MM.1S (cell line): ENCODE results near the gene HP1BP3.

ENCODE experiments used
- DNase-seq: peaks from one replicate; pipeline ENCODE4 v3.0.0-alpha.2; 2015
- H2AFZ ChIP-seq: fragments of 300-600 bp; sonication (generic); 2 replicates; pipeline ENCODE4 v1.6.0; 2016; ENCODE audit warnings: antibody characterized with exemption, low read length
- H3F3A ChIP-seq: fragments of 300-600 bp; sonication (generic); 2 replicates; pipeline ENCODE4 v1.6.1; 2016; ENCODE audit warnings: mild to moderate bottlenecking, antibody characterized with exemption, low read length, moderate library complexity, mixed read lengths; ENCODE audit not compliant: insufficient read depth
- H3K27ac ChIP-seq: fragments of 300-600 bp; sonication (generic); 2 replicates; pipeline ENCODE4 v1.5.1; 2016; ENCODE audit warnings: mild to moderate bottlenecking, low read length
- H3K27me3 ChIP-seq: fragments of 300-600 bp; sonication (generic); replicated peaks from 2 replicates; pipeline ENCODE4 v1.6.0; 2016; ENCODE audit warnings: low read length; ENCODE audit not compliant: insufficient read depth
- H3K36me3 ChIP-seq: fragments of 300-600 bp; sonication (generic); replicated peaks from 2 replicates; pipeline ENCODE4 v1.6.1; 2016; ENCODE audit warnings: mild to moderate bottlenecking, low read length, mixed read lengths; ENCODE audit not compliant: insufficient read depth
- H3K4me1 ChIP-seq: fragments of 300-600 bp; sonication (generic); 2 replicates; pipeline ENCODE4 v1.6.1; 2016; ENCODE audit warnings: low read length, mixed read lengths
- H3K4me2 ChIP-seq: fragments of 300-600 bp; sonication (generic); 2 replicates; pipeline ENCODE4 v1.6.0; 2016; ENCODE audit warnings: low read depth, low read length
- H3K4me3 ChIP-seq: fragments of 300-600 bp; sonication (generic); 2 replicates; pipeline ENCODE4 v1.5.1; 2016; ENCODE audit warnings: low read length, mixed read lengths
- H3K79me2 ChIP-seq: fragments of 300-600 bp; sonication (generic); 2 replicates; pipeline ENCODE4 v1.6.1; 2016; ENCODE audit warnings: mixed run types, low read length, mixed read lengths
- H3K9ac ChIP-seq: fragments of 300-600 bp; sonication (generic); 2 replicates; pipeline ENCODE4 v1.6.1; 2016; ENCODE audit warnings: low read length, mixed read lengths
- H3K9me2 ChIP-seq: fragments of 300-600 bp; sonication (generic); replicated peaks from 2 replicates; pipeline ENCODE4 v1.6.1; 2016; ENCODE audit warnings: mild to moderate bottlenecking, low read length, mixed read lengths; ENCODE audit not compliant: insufficient read depth
- H3K9me3 ChIP-seq: fragments of 300-600 bp; sonication (generic); replicated peaks from 2 replicates; pipeline ENCODE4 v1.6.1; 2016; ENCODE audit warnings: mild to moderate bottlenecking, low read length, mixed read lengths; ENCODE audit not compliant: insufficient read depth
- H4K20me1 ChIP-seq: fragments of 300-600 bp; sonication (generic); 2 replicates; pipeline ENCODE4 v1.6.1; 2016; ENCODE audit warnings: mild to moderate bottlenecking, low read length, moderate library complexity, mixed read lengths; ENCODE audit not compliant: insufficient read depth
- EZH2 ChIP-seq: fragments of 300-600 bp; sonication (generic); optimal IDR thresholded peaks from 2 replicates; pipeline ENCODE3; 2017; ENCODE audit warnings: low read depth, mild to moderate bottlenecking, antibody characterized with exemption, low read length, mixed read lengths
- EZH2phosphoT487 ChIP-seq: fragments of 300-600 bp; sonication (generic); IDR thresholded peaks from 2 replicates; pipeline ENCODE4 v1.6.1; 2018; ENCODE audit warnings: antibody characterized with exemption, low read length
- TF ChIP-seq, protein P1 (sequence below): fragments of 300-600 bp; sonication (generic); IDR thresholded peaks from 2 replicates; pipeline ENCODE4 v1.5.1; 2016; ENCODE audit warnings: antibody characterized with exemption, low read length, mixed read lengths

Gene HP1BP3

DNA sequence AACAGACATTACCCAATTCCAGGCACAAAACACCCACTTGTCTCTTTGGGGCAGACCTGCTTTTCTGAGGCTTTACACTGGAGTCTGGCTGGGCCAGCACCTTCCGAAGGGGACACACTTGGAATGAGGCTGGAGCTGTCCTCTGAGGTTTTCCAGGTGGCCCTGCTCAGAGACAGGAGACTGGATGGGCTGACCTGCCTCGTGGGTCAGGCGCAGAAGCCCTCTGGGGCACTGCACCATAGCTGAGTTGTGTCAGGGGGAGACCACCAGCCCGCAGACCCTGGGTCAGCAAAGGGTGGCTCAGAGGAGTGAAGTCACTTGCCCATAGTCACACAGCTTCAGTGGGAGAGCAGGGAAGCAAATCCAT is 56.4 kb downstream of the HP1BP3 start:
- Histone ChIP-seq H3F3A (peaks cover 16% of the 10 kb centered on the region), H3K4me2 (no peak overlapping the region), H3K9me3 (no peaks in the 10 kb centered on the region), H3K27ac (no peak overlapping the region), H3K9ac (no peak overlapping the region), H3K4me1 (peaks cover 11% of the 10 kb centered on the region; the same call in 1 of the 2 replicates), H3K4me3 (no peak overlapping the region), H3K27me3 (peaks cover 65% of the 10 kb centered on the region), H3K9me2 (no peaks in the 10 kb centered on the region), H3K36me3 (no peaks in the 10 kb centered on the region), H3K79me2 (no peaks in the 10 kb centered on the region), H2AFZ (no peak overlapping the region), H4K20me1 (no peaks in the 10 kb centered on the region)
- TF ChIP-seq EZH2 (no peak), EZH2phosphoT487 (no peak)
- TF ChIP-seq, protein P1, sequence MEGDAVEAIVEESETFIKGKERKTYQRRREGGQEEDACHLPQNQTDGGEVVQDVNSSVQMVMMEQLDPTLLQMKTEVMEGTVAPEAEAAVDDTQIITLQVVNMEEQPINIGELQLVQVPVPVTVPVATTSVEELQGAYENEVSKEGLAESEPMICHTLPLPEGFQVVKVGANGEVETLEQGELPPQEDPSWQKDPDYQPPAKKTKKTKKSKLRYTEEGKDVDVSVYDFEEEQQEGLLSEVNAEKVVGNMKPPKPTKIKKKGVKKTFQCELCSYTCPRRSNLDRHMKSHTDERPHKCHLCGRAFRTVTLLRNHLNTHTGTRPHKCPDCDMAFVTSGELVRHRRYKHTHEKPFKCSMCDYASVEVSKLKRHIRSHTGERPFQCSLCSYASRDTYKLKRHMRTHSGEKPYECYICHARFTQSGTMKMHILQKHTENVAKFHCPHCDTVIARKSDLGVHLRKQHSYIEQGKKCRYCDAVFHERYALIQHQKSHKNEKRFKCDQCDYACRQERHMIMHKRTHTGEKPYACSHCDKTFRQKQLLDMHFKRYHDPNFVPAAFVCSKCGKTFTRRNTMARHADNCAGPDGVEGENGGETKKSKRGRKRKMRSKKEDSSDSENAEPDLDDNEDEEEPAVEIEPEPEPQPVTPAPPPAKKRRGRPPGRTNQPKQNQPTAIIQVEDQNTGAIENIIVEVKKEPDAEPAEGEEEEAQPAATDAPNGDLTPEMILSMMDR: no peak
- DNase-seq: no peak

DNA sequence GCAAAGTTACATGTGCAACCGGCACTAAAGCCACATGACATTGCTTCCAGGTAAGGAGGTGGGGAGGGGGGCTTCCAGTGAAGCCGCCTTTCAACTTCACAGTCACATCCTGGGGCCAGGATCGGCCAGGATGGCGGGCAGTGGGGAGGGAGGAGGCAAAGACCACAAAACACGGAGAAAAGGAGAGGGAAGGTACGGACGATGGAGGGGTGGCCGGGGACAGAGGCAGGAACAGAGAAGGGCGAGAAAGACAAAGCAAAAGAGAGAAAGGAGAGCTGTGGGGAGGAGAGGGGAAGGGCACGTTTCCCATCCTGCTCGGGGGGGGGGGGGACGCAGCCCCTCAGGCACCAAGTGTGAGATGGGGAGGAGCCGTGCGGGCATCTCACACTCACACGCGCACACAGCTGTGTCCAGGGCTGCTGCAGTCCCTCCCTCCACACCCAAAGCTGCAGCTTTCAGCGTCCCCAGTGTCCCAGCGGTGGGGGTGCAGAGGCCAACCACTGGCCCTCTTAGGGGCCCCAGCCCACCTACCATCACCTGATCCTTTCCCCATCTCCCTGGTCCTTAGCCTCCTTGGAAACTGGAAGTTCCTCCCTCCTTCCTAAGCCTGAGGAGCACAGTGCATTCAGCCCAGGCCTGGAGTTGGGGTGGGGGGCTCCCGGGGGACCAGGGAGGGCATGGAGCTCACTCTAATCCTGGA is 57.0 kb downstream of the HP1BP3 start:
- no peaks in the 10 kb centered on the region for H3K9me3 ChIP-seq
- H3F3A ChIP-seq: peaks cover 16% of the 10 kb centered on the region
- no peaks in the 10 kb centered on the region for H3K9me2 ChIP-seq
- no peaks in the 10 kb centered on the region for H4K20me1 ChIP-seq
- H3K79me2 ChIP-seq: no peaks in the 10 kb centered on the region
- peaks cover 11% of the 10 kb centered on the region; the same call in 1 of the 2 replicates for H3K4me1 ChIP-seq
- H3K27ac ChIP-seq: no peak overlapping the region
- no peak overlapping the region for H3K4me3 ChIP-seq
- H2AFZ ChIP-seq: no peak overlapping the region
- H3K36me3 ChIP-seq: no peaks in the 10 kb centered on the region
- H3K4me2 ChIP-seq: no peak overlapping the region
- DNase-seq: no peak
- TF ChIP-seq EZH2phosphoT487: no peak
- H3K9ac ChIP-seq: no peak overlapping the region
- peaks cover 70% of the 10 kb centered on the region for H3K27me3 ChIP-seq

DNA sequence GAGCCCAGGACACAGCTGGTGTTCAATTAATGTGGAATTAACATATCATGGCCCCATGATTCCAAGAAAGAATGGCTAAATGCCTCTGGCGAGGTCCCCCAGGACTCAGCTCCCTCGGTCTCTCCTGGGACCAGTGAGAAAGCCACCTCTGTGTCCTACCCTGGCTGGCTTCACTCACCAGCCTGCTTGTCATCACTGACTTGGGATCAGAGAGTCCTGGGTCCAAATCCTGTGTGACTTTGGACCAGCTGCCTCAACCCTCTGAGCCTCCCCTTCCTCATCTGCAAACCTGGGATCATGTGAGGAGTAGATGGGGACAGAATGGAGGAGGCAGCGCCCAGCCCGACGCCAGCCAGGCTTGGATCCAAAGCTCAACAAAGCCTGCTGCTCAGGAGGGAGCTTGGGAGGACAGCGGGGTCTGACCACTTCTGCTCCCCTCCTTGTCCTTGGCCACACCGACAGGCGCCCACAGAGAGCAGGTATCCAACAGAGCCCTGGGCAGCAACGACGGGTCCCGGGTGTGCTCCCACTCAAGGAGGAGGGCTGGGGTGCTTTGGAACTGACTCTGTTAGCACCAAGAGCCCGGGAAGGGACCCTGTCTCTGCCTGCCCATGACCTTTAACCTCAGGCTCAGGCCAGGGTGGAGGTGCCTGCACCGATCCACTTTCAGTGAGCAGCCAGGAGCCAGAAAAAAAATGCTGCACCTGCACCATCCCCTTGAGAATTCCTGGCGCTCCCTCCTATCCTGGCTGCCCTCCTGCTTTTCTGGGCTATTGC is 57.8 kb downstream of the HP1BP3 start:
- Histone ChIP-seq H3K27ac (no peak overlapping the region), H2AFZ (no peak overlapping the region), H3K27me3 (peaks cover 78% of the 10 kb centered on the region), H3K9me3 (no peaks in the 10 kb centered on the region), H4K20me1 (no peaks in the 10 kb centered on the region), H3K4me3 (no peak overlapping the region), H3K4me1 (peaks cover 11% of the 10 kb centered on the region; the same call in 1 of the 2 replicates), H3K9me2 (no peaks in the 10 kb centered on the region), H3K79me2 (no peaks in the 10 kb centered on the region), H3F3A (peaks cover 16% of the 10 kb centered on the region), H3K4me2 (no peak overlapping the region), H3K36me3 (no peaks in the 10 kb centered on the region), H3K9ac (no peak overlapping the region)
- TF ChIP-seq, protein P1: no peak
- TF ChIP-seq EZH2 (no peak), EZH2phosphoT487 (no peak)
- DNase-seq: no peak
